ENCODE measurements around the gene PAIP1. TPM values are rescaled to one million over a fixed set of nuclear protein-coding genes. Genes with fewer than 3 reads are reported as not detected.
"Not testable (repeated sequence)": the region's sequence is repeated elsewhere in the genome, so short reads cannot be mapped to it uniquely, and the experiment has no call there.

Gene PAIP1
- total RNA-seq, 1 donor from 2014 or later = 141 TPM

GRCh38 chr5:43571237-43571636 lies 14.4 kb upstream of the PAIP1 start:
- no peak for DNase-seq (ENCODE audit: low read depth)

DNA sequence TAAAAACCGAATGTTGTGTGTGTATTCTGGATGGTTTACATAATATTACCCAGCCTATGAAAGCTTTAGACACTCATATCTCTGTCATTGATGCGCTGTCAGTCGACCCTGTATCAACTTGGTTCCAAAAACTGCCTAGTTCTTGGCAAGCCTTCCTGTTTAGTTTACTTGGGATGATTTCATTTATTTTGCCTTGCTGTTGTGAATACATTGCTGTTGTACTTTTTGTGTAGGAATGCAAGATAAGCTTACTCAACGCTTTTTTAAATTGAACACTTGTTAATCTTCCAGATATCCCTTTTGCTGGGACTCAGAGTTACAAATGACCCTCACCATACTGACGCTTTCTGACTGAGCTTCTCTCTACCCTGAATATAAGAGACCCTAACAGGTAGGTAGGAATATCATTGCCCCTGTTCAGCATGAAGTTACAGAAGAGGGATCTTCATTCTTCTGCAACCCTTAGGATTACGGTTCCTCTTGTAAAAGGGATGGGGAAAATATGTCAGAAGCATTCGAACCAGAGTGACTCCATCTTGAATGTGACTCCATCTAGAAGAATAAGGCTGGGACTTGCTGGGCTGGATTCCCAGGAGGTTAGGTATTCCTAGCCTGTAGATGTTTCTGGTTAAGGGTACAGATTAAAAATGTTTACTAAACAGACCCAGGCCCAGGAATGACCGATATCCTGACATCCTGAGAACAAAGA lies 13.7 kb upstream of the PAIP1 start:
- DNase-seq (ENCODE audit: low read depth) = no peak

GRCh38 chr5:43569236-43569746 lies 12.4 kb upstream of the PAIP1 start:
- no peak for DNase-seq (ENCODE audit: low read depth)

DNA sequence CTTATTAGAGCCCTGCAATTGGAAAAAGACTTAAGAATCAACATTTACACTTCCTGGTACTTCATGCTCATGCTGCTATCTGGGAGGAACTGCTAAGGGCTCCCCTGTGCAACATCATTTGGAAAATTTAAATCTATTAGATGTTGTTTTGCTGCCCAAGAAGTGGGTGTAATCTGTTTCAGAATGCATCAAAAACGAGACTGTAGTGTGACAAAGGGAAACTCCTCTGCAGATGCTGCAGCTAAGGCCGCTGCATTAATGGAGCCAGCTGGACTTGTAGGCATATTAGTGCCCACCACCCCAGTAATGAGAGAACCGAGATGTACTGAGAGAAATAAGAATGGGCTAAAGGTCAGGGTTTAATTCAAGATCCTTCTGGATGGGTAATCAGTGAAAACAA lies 11.1 kb upstream of the PAIP1 start:
- DNase-seq (ENCODE audit: low read depth) = no peak

- DNase-seq (ENCODE audit: low read depth) = no peak
These were observed 8.2 kb upstream of the PAIP1 start for GRCh38 chr5:43565043-43565442.

GRCh38 chr5:43564289-43564850 lies 7.5 kb upstream of the PAIP1 start:
- no peak for DNase-seq (ENCODE audit: low read depth)

GRCh38 chr5:43563321-43563720 lies 6.4 kb upstream of the PAIP1 start:
- DNase-seq (ENCODE audit: low read depth) = no peak

DNA sequence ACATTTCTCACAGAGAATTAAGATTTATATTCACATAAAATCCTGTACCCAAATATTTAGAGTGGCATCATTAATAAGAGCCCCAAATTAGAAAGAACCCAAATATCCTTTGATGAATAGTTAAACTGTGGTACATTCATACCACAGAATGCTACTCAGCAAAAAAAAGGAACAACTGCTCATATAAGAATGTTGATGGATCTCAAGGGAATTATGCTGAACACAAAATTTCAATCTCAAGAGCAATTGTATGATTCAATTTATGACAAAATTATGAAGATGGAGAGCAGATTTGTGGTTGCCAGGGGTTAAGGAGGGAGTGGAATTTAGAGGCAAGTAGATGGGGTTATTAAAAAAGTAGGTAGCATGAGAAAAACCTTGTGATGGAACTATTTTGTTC lies 4.5 kb upstream of the PAIP1 start:
- DNase-seq (ENCODE audit: low read depth) = peak; percentile 38

DNA sequence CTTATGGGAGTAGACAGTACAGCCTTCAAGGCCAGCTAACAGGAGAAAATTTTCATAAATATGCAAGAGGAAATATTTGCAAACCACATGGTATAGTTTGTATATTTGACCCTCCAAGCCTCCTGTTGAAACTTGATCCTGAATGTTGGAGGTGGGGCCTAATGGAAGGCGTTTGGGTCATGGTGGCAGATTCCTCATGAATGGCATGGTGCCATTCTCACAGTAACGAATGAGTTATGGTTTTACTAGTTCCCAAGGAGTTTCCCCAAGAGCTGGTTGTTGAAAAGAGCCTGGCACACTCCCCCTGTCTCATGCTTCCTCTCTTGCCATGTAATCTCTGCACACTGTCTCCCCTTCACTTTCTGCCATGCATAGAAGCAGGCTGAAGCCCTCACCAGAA lies 3.3 kb upstream of the PAIP1 start:
- peak; percentile 35 for DNase-seq (ENCODE audit: low read depth)

DNA sequence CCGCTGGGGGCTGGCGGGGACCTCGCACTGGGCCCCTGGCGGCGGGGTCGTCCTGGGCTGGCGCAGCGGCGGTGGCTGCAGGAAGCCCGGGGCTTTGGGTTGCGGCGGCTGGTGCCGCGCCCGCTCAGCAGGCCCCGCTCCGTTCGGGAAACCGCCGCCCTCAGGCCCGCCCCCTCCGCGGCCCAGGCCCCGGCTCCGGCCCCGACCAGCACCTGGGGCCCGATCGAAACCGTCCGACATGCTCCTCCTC lies 345 bp downstream of the PAIP1 start:
- DNase-seq (ENCODE audit: low read depth) = not testable (repeated sequence)

- DNase-seq (ENCODE audit: low read depth) = peak; percentile 63
These were observed 826 bp downstream of the PAIP1 start for GRCh38 chr5:43555895-43556606.

GRCh38 chr5:43554497-43554896 lies 2.4 kb downstream of the PAIP1 start:
- DNase-seq (ENCODE audit: low read depth) = no peak

DNA sequence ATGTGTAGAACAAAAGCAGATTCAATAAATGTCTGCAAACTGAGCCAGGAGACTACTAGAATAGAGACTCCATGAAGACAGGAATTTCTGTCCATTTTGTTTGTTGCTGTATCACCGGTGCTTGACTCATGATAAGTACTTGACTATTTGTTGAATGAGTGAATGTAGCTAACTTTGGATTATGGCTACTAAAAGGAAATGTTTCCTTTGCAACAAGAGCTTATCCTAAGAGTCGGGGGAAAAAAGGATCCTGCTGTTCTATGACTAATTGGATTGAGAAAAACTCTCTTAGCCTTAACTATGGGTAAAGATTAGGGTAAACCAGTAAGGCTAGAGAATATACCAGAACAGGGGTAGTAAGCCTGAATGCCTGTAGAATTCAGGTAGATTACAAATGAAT lies 3.5 kb downstream of the PAIP1 start:
- DNase-seq (ENCODE audit: low read depth) = no peak

DNA sequence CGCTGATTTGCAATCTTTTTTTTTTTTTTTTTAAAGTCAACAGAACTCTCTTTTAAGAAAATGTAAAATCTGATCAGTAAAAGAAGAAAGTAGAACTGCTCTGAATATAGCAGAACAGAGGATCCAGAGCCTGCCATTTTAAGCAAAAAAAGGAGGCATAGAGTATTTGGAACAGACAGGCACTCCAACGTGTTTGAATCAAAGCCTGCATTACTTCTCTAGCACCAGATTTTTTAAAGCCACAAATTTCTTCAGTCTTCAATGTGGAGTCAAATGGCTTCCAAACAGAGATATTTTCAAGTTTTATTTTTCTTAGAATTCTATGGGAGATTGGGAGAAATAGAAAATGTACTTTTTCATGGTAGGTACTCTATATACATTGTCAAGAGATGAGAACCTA lies 5.1 kb downstream of the PAIP1 start:
- no peak for DNase-seq (ENCODE audit: low read depth)

- DNase-seq (ENCODE audit: low read depth) = not testable (repeated sequence)
These were observed 7.6 kb downstream of the PAIP1 start for GRCh38 chr5:43549272-43549671.

DNA sequence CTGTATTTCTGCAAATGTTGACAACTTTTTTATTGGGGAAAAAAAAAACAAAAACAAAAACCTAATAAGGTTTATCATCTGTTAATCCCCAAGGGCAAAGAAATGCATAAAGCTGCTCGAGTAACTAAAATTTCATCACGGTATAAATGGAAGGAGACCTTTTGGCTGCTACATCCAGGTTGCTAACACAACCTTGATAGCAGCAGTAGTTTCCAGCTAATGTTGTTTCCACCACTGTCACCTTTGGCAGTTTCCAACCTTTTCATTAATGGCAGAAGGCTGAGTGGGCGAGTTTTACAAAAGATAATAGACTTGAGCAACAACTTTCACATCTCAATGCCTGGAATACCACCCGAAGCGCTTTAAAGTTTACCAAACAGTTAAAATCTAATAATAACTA lies 8.5 kb downstream of the PAIP1 start:
- no peak for DNase-seq (ENCODE audit: low read depth)

DNA sequence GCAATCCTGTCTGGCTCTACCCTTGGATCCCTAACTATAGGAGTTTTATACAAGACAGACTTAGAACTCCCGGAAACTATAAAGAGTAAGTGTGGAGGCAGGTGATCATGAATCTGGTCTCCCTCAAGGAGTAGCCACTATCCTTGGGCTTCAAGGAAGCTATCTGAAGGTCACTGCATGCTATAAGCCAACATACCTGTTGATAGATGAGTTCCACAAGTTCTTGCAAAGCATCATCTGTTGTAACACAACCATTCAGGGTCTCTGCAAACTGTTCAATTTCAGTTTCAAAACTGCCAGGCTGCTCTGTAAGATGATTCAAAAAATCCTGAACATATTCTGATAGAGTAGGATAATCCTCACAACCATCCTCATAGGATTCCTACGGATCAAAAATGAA lies 9.3 kb downstream of the PAIP1 start:
- DNase-seq (ENCODE audit: low read depth) = no peak

GRCh38 chr5:43543434-43543833 lies 13.4 kb downstream of the PAIP1 start:
- DNase-seq (ENCODE audit: low read depth) = no peak

DNA sequence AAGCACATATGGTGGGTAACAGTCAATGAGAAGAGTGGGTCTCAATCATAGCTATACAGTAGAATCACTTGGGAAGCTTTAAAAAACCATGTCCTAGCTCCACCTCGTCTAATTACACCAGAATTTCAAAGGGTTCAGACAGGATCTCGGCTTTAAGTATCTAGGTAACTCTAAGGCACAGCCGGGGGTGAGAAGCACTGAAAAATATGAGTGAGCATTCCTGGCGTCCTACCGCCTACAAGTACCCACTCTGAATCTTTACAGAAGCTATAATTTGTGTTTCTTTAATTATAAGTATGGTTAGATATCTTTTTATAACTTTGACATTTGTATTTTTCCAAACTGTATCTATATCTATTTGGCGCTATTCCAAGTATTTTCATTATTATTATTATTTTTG lies 16.1 kb downstream of the PAIP1 start:
- DNase-seq (ENCODE audit: low read depth) = no peak

DNA sequence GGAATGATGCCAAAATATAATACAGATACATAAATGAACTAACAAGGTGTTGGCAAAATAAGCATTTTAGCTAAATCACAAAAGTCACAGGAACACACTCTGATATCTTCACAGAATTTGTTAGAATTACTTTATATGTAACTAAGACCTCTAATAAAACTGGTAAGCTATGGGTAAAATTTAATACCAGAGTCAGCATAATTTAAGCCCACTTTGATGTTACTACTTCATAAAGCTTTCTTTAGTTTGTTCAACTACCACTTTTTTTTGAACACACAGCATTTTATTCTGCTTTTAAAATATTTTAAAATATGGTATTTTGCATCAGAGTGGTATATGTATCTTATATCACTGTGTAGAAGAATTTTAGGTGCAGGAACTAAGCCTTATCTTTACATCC lies 19.9 kb downstream of the PAIP1 start:
- DNase-seq (ENCODE audit: low read depth) = no peak

DNA sequence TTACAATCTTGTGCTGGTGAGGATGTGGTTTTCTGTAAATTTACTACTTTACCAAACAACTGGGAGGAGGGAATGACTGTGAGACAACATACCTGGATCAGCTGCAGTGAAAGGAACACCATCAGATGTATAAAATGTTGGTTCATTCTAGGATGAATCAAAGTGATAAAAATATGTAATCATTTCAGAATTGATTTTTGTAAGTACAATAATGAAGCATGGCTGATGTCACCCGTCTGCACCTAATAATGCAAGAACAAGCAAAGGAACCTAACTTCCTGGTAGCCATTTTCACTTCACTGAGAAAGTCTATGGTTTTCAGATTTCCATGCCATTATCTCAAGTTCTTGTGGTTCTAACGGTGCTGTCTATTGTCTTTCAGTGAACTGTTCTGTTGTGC lies 23.2 kb downstream of the PAIP1 start:
- DNase-seq (ENCODE audit: low read depth) = no peak

GRCh38 chr5:43530648-43531047 lies 26.2 kb downstream of the PAIP1 start:
- DNase-seq (ENCODE audit: low read depth) = peak; percentile 30

- DNase-seq (ENCODE audit: low read depth) = no peak
These were observed 33.2 kb downstream of the PAIP1 start for GRCh38 chr5:43523662-43524072.

Measured in myocyte (in vitro differentiated cells).